Aorta (tissue), 5 donors: ENCODE data around the gene PC. TPM values are rescaled to one million over a fixed set of nuclear protein-coding genes. Genes with fewer than 3 reads are reported as not detected.
"Not testable (repeated sequence)": the region's sequence is repeated elsewhere in the genome, so short reads cannot be mapped to it uniquely, and the experiment has no call there.

Experiments used
- ATAC-seq: fragments of 200-7000 bp; cut with Tn5 transposase; one replicate; pipeline ENCODE4 v1.9.1; 2022; ENCODE audit warnings: moderate library complexity; ENCODE audit not compliant: low FRiP score
- DNase-seq, 2 donors: peaks; one replicate each; pipeline ENCODE4 v3.0.0-alpha.2; 2020
- H3K27ac ChIP-seq, 2 donors: one replicate each; pipeline ENCODE4 v1.5.1; 2013; ENCODE audit warnings: low read length in 2 of 2, mild to moderate bottlenecking in 2 of 2, moderate library complexity in 2 of 2, control low read depth in 1 of 2, inconsistent platforms in 1 of 2, low read depth in 1 of 2
- H3K27me3 ChIP-seq, 2 donors: one replicate each; pipeline ENCODE4 v1.6.1; 2013; ENCODE audit warnings: control low read depth in 1 of 2, low read length in 1 of 2, mild to moderate bottlenecking in 1 of 2, moderate library complexity in 1 of 2; ENCODE audit not compliant: insufficient read depth in 2 of 2, control insufficient read depth in 1 of 2
- H3K36me3 ChIP-seq, 2 donors: one replicate each; pipeline ENCODE4 v1.6.1; 2013; ENCODE audit warnings: control low read depth in 1 of 2, low read length in 1 of 2, mild to moderate bottlenecking in 1 of 2; ENCODE audit not compliant: insufficient read depth in 2 of 2, control insufficient read depth in 1 of 2
- H3K4me1 ChIP-seq, 2 donors: one replicate each; pipeline ENCODE4 v1.6.1; 2013; ENCODE audit warnings: low read length in 2 of 2, control low read depth in 1 of 2, mild to moderate bottlenecking in 1 of 2, moderate library complexity in 1 of 2; ENCODE audit not compliant: insufficient read depth in 2 of 2, control insufficient read depth in 1 of 2
- H3K4me3 ChIP-seq, 2 donors: one replicate each; pipeline ENCODE4 v1.5.1; 2013; ENCODE audit warnings: low read length in 2 of 2, control low read depth in 1 of 2, mild to moderate bottlenecking in 1 of 2
- H3K9me3 ChIP-seq: one replicate; pipeline ENCODE4 v1.6.1; 2013; ENCODE audit warnings: mild to moderate bottlenecking, low read length; ENCODE audit not compliant: control insufficient read depth
- intact Hi-C, 2 donors: fragments of 100-400 bp; cut with DNase I; formaldehyde crosslinking; loops; one replicate each; pipeline versions ENCODE4 v1.14.2 to v1.15.0; 2022
- microRNA-seq, 2 donors: library from miRNA; unstranded; fragments of <30 nt; microRNA quantifications; one replicate each; pipeline ENCODE4 v1.2.0, GENCODE V29; 2020
- polyA plus RNA-seq, 2 donors: library from polyadenylated mRNA; stranded (reverse); fragments of 200-250 nt; gene quantifications; one replicate each; pipeline ENCODE4 v1.2.3, GENCODE V29; 2013
- total RNA-seq, 2 donors: library from RNA; stranded (reverse); fragmentation: NEBNext Ultra II Directional; extraction: Animal tissue kit (Norgen Biotek cat#: 25700); gene quantifications; one replicate each; pipeline ENCODE4 v1.2.1, GENCODE V29; 2021
- donor health status: healthy with polysubstance abuse.
- donor health status: Bipolar disorder and iron deficiency.
- donor health status: DM: no; HTN: no; CAD: no.
- donor health status: DM: no; HTN: no; CAD: no.
- donor health status: DM: yes; HTN: yes; CAD: no.

The PC gene
- total and polyA plus RNA-seq, 4 donors = 12.6 to 22.7 (median 14.8) TPM

DNA sequence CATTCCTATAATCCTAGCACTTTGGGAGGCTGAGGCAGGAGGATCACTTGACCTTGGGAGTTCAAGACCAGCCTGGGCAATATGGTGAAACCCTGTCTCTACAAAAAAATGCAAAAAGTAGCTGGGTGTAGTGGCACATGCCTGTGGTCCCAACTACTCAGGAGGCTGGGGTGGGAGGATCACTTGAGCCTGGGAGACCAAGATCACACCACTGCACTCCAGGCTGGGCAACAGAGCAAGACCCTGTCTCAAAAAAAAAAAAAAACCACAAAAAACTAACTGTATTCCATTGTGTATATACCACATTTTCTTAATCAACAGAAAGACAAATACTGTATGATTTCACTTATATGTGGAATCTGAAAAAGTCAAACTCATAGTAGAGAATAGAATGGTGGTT, 158.4 kb downstream of the PC start:
- H3K9me3 ChIP-seq, H3K27me3 ChIP-seq, DNase-seq, H3K36me3 ChIP-seq, H3K27ac ChIP-seq, ATAC-seq, H3K4me3 ChIP-seq, H3K4me1 ChIP-seq, intact Hi-C loops: not testable (repeated sequence)

Small RNA genes within 50 kb of the gene (microRNA-seq; reads per million reads assigned to microRNA genes)
- gene MIR3163 = 0 reads per million in 2 donors

Other genes with a start within 250 kb of the PC start
- 10 to 100 TPM in 1 of 2 donors, 1 to 10 TPM in 1; 1.7 to 16.5 TPM for gene SPTBN2, start 229.2 kb downstream of the PC start, total RNA-seq
- gene SPTBN2, start 229.2 kb downstream of the PC start, polyA plus RNA-seq = under 1 TPM; under 0.01 to 0.08 TPM
- 10 to 100 TPM; 11.7 to 14.6 TPM for gene RCE1, start 114.9 kb downstream of the PC start, total RNA-seq
- gene RCE1, start 114.9 kb downstream of the PC start, polyA plus RNA-seq = 10 to 100 TPM; 14.5 to 23.5 TPM
- 10 to 100 TPM in 1 of 2 donors, 1 to 10 TPM in 1; 7.3 to 12.4 TPM for gene LRFN4, start 101.3 kb downstream of the PC start, total RNA-seq
- gene LRFN4, start 101.3 kb downstream of the PC start, polyA plus RNA-seq = 10 to 100 TPM in 1 of 2 donors, 1 to 10 TPM in 1; 4.4 to 13.8 TPM
- gene C11orf86, start 16.9 kb upstream of the PC start, total RNA-seq = not detected
- gene C11orf86, start 16.9 kb upstream of the PC start, polyA plus RNA-seq = 10 to 100 TPM in 1 of 2 donors, under 1 TPM in 1; 0.10 to 54.8 TPM
- gene SYT12, start 64.8 kb upstream of the PC start, total RNA-seq = 1 to 10 TPM; 4.7 to 5.5 TPM
- 1 to 10 TPM; 1.4 to 3.8 TPM for gene SYT12, start 64.8 kb upstream of the PC start, polyA plus RNA-seq
- gene RHOD, start 98.5 kb upstream of the PC start, total RNA-seq = 10 to 100 TPM; 19.4 to 20.1 TPM
- gene RHOD, start 98.5 kb upstream of the PC start, polyA plus RNA-seq = 10 to 100 TPM; 28.4 to 33.6 TPM
- 100 to 1,000 TPM in 1 of 2 donors, 10 to 100 TPM in 1; 64.0 to 106 TPM for gene KDM2A, start 160.9 kb upstream of the PC start, total RNA-seq
- gene KDM2A, start 160.9 kb upstream of the PC start, polyA plus RNA-seq = 10 to 100 TPM; 11.5 to 26.5 TPM